ENCODE measurements around the gene MSTO1. TPM values are rescaled to one million over a fixed set of nuclear protein-coding genes. Genes with fewer than 3 reads are reported as not detected.
A peak's percentile ranks its signal among the peaks of the same experiment; 100 is the strongest.
"Not testable (repeated sequence)": the region's sequence is repeated elsewhere in the genome, so short reads cannot be mapped to it uniquely, and the experiment has no call there.

Gene MSTO1
- 10 to 100 TPM; 10.8 to 27.0 (median 19.8) TPM for total RNA-seq
- polyA plus RNA-seq = 10 to 100 TPM; 47.0 to 47.1 TPM

DNA sequence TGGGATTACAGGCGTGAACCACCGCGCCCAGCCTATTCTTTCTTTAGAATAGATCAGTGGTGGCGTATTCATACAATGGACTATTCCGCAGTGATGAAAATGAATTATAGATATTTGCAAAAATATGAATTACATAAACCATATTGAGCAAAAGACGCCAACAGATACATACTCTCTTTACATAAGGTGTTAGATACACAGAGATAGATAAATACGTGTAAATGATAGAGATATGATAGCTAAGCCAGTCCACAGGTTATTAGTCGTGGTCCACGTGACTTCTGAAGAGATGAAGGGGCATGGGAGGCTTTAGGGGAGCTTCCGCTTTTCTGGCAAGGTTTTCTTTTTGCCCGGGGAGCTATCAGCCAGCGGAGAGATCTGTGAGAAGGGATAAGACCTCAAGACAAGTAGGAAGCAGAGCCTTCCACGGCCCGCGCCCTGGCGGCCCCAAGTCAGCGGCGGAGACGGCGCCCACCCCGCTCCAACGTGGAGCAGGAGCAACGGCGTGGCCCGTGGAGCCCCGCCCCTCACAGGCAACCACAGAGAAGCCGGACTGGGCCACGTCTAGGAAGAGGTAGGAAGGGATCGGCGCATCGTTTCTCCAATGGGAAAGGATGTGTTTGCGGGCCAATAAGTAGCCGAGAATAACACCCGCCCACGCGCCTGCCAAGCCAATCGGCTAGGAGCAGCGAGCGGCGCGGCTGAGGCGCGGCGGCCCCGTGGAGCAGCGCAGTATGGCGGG, at the start of gene MSTO1:
Gene MSTO1 (plus strand): TSS at position 704 of the 742 bp plus-strand sequence. CDS start 31 bp downstream, at position 735.
- H3K27ac ChIP-seq = peak within 1 kb of the TSS in 3 of 4 donors; percentile 47 to 63 (median 54)
- H3K36me3 ChIP-seq = peaks cover 0 to 6% (median 0%) of the 10 kb centered on the region in 3 donors
- TF ChIP-seq, protein P1, sequence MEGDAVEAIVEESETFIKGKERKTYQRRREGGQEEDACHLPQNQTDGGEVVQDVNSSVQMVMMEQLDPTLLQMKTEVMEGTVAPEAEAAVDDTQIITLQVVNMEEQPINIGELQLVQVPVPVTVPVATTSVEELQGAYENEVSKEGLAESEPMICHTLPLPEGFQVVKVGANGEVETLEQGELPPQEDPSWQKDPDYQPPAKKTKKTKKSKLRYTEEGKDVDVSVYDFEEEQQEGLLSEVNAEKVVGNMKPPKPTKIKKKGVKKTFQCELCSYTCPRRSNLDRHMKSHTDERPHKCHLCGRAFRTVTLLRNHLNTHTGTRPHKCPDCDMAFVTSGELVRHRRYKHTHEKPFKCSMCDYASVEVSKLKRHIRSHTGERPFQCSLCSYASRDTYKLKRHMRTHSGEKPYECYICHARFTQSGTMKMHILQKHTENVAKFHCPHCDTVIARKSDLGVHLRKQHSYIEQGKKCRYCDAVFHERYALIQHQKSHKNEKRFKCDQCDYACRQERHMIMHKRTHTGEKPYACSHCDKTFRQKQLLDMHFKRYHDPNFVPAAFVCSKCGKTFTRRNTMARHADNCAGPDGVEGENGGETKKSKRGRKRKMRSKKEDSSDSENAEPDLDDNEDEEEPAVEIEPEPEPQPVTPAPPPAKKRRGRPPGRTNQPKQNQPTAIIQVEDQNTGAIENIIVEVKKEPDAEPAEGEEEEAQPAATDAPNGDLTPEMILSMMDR (IDR thresholded peaks at IDR 0.05) = no peak
- no peaks in the 10 kb centered on the region for H3K9me3 ChIP-seq
- FAIRE-seq (no peak), DNase-seq (peak; percentile 91 to 97 (median 96)), ATAC-seq (peak; percentile 99)
- no peaks in the 10 kb centered on the region for H3K27me3 ChIP-seq
- 6 to 7% methylated on average over 42 to 46 of the region's 47 CpGs for WGBS, 2 donors
- H3K4me1 ChIP-seq = peaks cover 0 to 3% (median 0%) of the 10 kb centered on the region in 3 donors
- intact Hi-C loops (cut with DNase I) = no loop called here
- peak within 1 kb of the TSS; percentile 23 to 68 (median 53) for H3K4me3 ChIP-seq

DNA sequence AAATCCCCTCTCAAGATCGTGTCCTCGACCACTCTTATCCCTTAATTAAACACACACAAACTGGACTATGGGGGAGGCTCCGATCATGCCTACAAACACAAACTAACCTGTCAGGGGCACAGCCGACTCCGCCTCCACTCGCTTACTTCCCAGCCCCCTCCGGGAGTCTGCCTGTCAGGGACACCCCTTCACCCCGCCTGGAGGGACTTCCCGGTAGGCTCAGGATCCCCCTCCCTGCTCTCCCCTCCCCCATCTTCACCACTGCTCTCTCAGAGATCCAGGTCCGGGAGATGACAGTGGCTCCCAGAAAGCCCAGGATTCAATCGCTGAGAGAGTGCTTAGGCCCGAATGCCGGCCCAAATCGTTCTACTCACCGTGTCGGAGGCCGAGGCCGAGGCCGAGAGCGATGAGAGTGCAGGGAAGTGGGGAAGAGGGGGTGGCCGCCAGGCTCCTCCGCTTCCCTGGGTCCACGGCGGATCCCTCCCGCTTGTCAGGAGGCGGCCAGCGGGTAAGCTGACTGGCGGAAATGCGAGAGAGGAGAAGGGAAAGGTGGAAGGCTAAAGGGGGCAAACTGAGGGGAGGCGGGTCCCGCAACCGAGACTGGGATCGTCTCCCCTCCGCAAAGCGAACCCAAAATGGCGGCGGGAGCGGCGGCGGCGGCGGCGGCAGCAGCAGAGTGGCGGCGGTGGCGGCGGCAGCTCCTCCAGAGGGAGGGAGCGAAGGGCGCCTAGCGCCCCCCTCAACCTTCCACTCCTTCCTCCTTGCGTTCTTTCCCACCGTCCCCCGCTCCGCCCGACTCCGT, 48.0 kb upstream of the MSTO1 start:
- intact Hi-C loops (cut with DNase I) = not testable (repeated sequence)
- ATAC-seq = peak; percentile 38 to 62 (median 57)
- peaks cover 9 to 25% (median 14%) of the 10 kb centered on the region in 3 donors for H3K4me1 ChIP-seq

DNA sequence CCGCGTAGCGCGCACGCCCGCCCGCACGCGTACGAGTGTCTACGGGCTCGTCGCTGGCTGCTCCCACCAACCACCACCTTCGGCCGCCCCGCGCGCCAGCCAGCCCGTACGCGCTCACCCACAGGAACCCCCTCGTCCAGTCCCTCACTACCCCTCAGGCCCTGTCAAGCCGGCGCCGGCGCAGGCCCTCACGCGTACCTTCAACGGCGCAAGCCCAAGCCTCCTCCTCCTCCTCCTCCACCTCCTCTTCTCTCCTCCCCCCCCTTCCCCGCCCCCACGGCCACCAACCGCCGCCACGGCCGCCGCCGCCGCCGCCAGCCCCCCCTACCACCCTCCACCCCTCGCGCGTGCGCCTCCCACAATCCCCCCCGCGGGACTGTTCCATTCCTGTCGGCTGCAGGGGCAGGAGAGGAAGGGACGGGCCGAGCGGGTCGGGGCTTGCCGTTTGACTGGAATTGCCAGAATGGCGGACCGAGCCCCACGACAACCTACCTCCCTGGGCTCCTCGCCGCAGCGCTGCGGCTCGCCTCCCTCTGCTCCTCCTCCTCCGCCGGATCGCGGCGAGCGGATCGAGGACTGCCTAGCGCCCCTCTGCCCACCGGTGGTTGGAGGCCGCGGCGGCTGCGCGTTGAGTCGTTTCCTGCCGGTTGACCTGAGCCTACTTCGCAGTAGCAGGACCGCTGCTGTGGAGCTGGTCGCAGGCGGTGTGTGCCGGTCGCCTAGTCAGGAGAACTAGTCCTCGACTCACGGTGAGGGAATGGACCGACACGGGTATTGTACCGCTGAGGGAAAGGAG, 47.2 kb upstream of the MSTO1 start, which contains the start of gene ASH1L:
Gene ASH1L (minus strand): TSS at position 223 of the 796 bp plus-strand sequence. CDS start 41,284 bp downstream, outside the sequence.
- intact Hi-C loops (cut with DNase I) = no loop called here
- peak; percentile 91 to 96 (median 94) for DNase-seq
- WGBS, 2 donors = 0 to 1% methylated on average over 43 to 87 of the region's 87 CpGs
- TF ChIP-seq, protein P1 (IDR thresholded peaks at IDR 0.05) = no peak
- ATAC-seq = peak; percentile 89 to 96 (median 90)
- peak within 1 kb of the TSS; percentile 64 to 94 (median 91) for H3K4me3 ChIP-seq
- peaks cover 9 to 25% (median 14%) of the 10 kb centered on the region in 3 donors for H3K4me1 ChIP-seq
- no peaks in the 10 kb centered on the region for H3K27me3 ChIP-seq
- H3K27ac ChIP-seq = peak within 1 kb of the TSS; percentile 92 to 97 (median 96)
- FAIRE-seq = no peak
- H3K36me3 ChIP-seq = no peaks in the 10 kb centered on the region
- no peaks in the 10 kb centered on the region for H3K9me3 ChIP-seq

More for the DNA sequence above, 48.0 kb upstream of the MSTO1 start:
- H3K36me3 ChIP-seq, H3K27me3 ChIP-seq, FAIRE-seq, H3K9me3 ChIP-seq: not testable (repeated sequence)
- H3K27ac ChIP-seq = peak overlapping the region; percentile 92 to 97 (median 96)
- DNase-seq = peak in 5 of 6 donors; percentile 33 to 81 (median 46)
- 0 to 1% methylated on average over 29 to 35 of the region's 56 CpGs for WGBS, 2 donors
- peak overlapping the region; percentile 64 to 94 (median 91) for H3K4me3 ChIP-seq

DNA sequence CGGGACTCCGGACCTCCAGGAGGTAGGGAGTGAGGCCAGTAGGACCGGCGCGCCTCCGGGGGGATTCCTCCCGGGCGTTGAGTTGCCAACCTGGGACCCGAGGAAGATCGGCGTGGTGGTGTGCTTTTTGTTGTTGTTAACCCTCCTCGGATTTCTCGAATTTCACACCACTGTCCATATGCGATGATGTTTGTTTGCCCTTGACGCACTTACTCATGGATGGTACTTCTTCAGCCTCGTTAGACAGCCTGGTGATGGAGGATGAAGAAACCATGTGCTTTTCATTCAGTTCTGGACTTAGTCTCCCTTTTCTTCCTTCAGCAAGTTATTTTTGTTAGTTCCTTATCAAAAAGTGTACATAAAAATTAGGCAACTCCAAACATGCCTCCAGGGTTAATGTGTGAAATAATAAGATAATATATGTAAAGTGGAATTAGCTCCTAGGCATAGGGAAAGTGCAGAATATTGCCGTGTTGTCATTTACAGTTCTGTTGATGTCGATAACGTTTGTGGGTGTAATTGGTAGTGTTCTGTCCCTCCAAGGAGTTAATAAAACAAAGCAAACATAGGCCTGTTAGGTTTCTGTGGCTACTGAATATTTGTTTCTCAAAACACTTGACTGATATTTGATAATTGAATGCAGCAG, 46.5 kb upstream of the MSTO1 start:
- DNase-seq; H3K27me3 ChIP-seq; FAIRE-seq; H3K36me3 ChIP-seq; H3K9me3 ChIP-seq; intact Hi-C loops (cut with DNase I): not testable (repeated sequence)
- WGBS, 2 donors = 0 to 1% methylated on average over 19 of the region's 19 CpGs
- peak overlapping the region; percentile 64 to 93 (median 78) for H3K4me3 ChIP-seq
- peak; percentile 1 to 15 (median 10) for ATAC-seq
- H3K4me1 ChIP-seq = peaks cover 9 to 25% (median 14%) of the 10 kb centered on the region in 3 donors
- H3K27ac ChIP-seq = peak overlapping the region; percentile 92 to 97 (median 96)

DNA sequence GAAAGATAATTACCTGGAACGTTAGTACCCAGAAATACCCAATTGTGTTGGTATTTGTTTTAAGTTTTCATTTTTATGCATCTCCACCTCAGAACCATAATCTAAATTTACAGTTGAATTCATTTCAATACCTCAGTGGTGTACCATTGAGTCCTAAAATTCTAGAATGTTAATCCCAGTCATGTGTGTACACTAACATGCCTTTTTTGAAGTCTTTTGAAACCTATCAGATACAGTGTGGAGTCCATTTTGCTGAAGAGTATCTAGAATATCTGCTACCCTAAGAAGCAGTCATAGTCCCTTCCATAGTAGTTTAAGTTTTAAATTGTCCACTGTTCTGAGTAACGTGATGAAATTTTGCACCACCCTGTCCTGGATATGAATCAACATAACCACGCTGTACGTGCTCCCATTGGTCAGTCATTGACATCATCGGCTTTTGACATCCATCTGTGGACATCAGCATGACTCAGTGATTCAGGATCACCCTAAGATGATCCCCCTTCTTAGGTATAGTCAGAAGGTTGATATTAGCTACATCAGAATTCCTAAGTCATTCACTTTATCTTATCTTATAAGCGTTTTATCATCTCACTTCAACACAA, 39.9 kb upstream of the MSTO1 start:
- 76 to 79% methylated on average over 6 of the region's 6 CpGs for WGBS, 2 donors
- DNase-seq (no peak), FAIRE-seq (no peak)

More for the DNA sequence above, 39.9 kb upstream of the MSTO1 start:
- Histone ChIP-seq H3K27ac (no peak overlapping the region), H3K4me3 (no peak overlapping the region), H3K4me1 (peaks cover 0 to 5% (median 3%) of the 10 kb centered on the region in 3 donors), H3K36me3 (no peaks in the 10 kb centered on the region), H3K9me3 (no peaks in the 10 kb centered on the region), H3K27me3 (no peaks in the 10 kb centered on the region)
- intact Hi-C loops (cut with DNase I) = no loop called here
- TF ChIP-seq, protein P1 (IDR thresholded peaks at IDR 0.05) = no peak
- no peak for ATAC-seq

All from pancreas (tissue), 10 donors.